SKM-1 (cell line): ENCODE data around the gene TDRD10.

ENCODE experiments used
- DNase-seq: peaks from one replicate; lab custom pipeline; 2025; ENCODE audit not compliant: unreplicated experiment; lab: John Stamatoyannopoulos, UW

The TDRD10 gene

GRCh38 chr1:154575951-154576566, 74.0 kb downstream of the TDRD10 start:
- DNase-seq: no peak

DNA sequence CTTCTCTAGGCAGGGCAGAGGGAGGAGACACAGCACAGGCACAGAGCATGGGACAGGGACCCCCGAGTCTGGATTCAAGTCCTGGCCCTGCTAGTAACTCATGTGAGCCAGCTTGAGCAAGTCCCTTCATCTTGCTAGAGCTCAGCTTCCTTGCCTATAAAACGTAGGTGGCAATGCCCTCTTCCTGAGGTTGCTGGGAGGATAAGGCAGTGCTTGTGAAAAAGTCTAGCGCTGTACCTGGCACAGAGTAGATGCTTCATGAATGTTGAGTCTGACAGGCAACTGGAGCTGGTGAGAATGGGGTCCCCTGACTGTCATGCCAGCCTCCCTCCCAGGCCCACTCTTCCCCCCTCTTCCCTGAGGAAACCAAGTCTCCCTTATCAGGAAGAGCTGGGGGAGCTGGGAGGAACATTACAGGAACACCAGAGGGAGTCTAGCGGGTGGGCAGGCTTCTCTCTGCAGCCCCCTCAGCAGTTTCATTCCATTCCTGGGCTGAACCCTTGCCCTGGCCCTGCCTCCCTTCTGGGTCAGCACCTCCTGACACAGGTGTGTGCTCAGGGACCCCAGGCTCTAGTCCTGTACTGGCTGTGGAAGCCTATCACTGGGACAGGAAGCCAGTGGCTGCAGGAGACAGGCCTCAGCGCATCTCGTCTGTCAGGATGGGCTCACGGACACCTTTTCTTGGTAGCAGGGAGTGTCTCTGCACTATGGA, 75.5 kb downstream of the TDRD10 start:
- DNase-seq: no peak

DNA sequence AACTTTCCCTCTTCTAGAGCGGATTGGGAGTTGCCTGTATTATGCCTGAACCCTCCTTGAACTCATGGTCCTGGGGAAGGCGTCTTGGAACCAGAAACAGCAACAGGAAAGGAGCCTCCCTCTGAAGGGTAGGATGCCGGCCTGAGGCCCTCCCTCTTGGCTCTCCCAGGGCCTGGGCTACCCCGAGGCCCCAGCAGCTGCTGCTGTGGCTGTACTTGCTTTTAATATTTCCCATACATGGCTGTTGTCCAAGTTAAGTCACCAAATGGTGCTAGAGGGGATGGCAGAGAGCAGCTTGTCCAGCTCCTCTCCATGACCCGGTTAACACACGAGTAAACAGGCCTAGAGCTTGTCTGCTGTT, 76.0 kb downstream of the TDRD10 start:
- no peak for DNase-seq

DNA sequence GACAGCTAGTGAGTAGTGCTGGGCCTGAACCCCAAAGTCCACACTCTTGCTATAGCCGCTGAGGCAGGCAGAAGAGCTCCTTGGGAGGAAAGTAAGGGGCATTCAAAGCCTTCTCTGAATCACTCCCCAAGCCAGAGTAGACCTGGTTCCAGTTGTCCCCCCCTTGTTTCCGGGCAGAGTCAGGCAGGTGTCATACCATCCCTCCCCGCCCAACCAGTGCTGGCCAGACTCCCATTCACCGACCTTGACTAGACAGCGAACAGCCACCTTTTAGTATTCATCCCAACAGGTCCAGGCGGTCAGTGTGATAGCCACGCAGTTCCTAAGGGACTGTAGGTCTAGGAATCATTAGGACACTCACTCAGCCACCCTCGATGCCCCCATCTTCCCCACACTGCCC, 77.4 kb downstream of the TDRD10 start:
- no peak for DNase-seq

- DNase-seq: no peak
Measured at GRCh38 chr1:154581766-154582165, 79.7 kb downstream of the TDRD10 start.

- no peak for DNase-seq
Measured at GRCh38 chr1:154582885-154583284, 80.9 kb downstream of the TDRD10 start.

GRCh38 chr1:154583773-154584172, 81.8 kb downstream of the TDRD10 start:
- no peak for DNase-seq

- no peak for DNase-seq
Measured at GRCh38 chr1:154584267-154584994, 82.4 kb downstream of the TDRD10 start.

DNA sequence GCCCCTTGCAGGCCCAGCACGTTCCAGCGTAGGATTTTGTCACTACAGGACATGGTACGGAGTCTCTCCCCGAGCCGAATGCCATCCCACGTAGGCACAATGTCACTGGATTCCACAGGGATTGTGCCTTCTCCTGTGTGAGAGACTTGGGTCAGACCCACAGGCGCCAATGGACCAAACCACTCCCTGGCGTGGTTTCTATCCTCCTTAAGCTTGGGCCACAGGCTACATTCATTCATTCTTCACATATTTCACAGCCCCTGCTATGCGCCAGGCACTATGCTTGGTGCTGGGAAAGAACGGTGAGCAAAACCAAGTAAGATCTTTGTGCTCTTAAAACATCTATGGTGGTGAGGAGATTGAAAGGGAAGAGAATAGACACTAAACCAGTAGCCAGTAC, 84.2 kb downstream of the TDRD10 start:
- no peak for DNase-seq

GRCh38 chr1:154586641-154587040, 84.6 kb downstream of the TDRD10 start:
- no peak for DNase-seq

DNA sequence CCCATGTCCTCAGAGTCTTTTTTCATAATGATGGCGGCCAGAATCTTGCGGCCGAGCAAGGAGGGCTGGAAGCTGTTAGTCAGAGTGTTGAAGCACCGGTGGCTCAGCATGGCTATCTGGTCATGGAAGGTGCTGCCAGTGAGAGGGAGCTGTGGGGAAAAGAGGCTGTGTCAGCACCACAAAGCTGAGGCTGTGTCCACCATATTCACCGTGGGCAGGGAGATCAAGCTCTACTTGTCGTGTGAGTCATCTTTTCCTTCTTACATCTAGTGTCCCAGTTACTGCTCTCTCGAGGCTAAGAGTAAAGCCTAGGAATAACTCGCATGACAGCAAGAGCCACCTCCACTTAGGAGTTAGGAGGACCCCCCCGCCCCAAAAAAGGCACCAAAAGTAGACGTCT, 87.8 kb downstream of the TDRD10 start:
- no peak for DNase-seq

DNA sequence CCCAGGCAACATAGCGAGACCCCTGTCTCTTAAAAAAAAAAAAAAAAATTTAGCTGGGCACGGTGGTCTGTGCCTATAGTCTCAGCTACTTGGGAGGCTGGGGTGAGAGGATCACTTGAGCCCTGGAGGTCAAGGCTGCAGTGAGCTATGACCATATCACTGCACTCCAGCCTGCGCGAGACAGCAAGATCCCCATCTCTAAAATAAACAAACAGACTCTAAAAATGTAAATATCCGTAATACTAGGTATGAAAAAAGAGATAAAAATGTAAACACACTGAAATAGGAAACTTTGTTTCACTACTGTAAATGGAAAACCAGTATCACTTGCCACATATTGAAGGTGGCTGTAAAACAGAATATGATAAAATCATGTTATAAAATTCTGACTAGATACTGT, 88.7 kb downstream of the TDRD10 start:
- no peak for DNase-seq

- DNase-seq: no peak
Measured at GRCh38 chr1:154591206-154591605, 89.2 kb downstream of the TDRD10 start.

GRCh38 chr1:154593390-154593789, 91.4 kb downstream of the TDRD10 start:
- DNase-seq: no peak

DNA sequence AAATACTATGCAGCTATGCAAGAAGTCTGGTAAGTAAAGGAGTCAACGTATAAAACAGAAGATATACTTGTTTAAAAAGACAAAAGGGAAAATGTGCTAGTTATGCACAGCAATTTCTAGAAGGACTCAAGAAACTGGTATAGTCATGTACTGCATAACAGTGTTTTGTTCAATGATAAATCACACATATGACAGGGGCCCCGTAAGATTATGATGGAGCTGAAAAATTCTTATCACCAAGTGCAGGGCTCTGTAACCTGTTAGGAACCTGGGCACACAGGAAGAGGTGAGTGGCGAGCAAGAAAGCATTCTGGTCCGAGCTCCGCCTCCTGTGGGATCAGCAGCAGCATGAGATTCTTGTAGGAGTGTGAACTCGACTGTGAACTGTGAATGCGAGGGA, 92.8 kb downstream of the TDRD10 start:
- DNase-seq: no peak

- DNase-seq: no peak
Measured at GRCh38 chr1:154595621-154596020, 93.6 kb downstream of the TDRD10 start.
